ENCODE results near the gene ENOX1. TPM values are rescaled to one million over a fixed set of nuclear protein-coding genes. Genes with fewer than 3 reads are reported as not detected.

Gene ENOX1
- total RNA-seq, 1 donor from 2014 or later: 19.3 TPM

DNA sequence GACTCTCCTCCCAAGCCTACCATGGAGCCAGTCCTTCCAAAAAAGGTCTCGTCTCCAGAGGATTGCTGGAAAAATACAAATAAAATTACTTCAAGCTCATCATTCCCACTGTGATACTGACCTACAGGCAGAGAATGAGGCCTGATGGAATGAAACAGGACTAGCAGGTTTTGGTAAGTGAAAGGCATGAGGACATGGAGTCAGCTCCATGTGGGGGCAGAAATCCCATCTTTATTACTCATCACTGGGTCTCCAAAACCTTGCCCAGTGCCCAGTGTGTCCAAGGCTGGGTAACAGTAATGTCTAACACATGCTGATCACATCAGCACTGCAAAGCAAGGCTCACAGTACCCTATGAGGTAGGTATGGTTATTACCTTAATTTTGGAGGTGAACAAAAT, 528.0 kb downstream of the ENOX1 start:
- DNase-seq (ENCODE audit: low spot score): no peak

GRCh38 chr13:43257765-43258164, 529.0 kb downstream of the ENOX1 start:
- DNase-seq (ENCODE audit: low spot score): no peak

- DNase-seq (ENCODE audit: low spot score): no peak
Measured at GRCh38 chr13:43251961-43252360, 534.8 kb downstream of the ENOX1 start.

GRCh38 chr13:43246382-43246781, 540.4 kb downstream of the ENOX1 start:
- no peak for DNase-seq (ENCODE audit: low spot score)

GRCh38 chr13:43245374-43245964, 541.3 kb downstream of the ENOX1 start:
- DNase-seq (ENCODE audit: low spot score): no peak

DNA sequence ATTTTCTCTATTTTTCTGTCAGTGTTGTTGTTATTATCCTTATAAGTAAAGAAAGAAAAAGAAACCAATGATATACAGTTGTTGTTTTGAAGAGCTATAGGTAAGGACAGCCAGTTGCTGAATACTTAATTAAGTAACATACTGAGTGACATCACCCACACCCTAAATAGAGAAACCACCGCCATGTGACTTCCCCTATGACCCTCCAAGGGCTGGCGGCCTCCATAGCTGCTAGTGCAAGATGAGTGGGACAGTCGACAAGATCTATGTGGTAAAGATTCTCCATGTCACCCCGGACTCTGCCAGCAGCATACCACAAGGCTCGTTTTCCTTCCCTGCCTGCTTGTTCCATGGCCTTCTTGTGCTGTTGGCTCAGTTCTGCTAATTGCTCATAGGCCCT, 542.3 kb downstream of the ENOX1 start:
- no peak for DNase-seq (ENCODE audit: low spot score)

- DNase-seq (ENCODE audit: low spot score): no peak
Measured at GRCh38 chr13:43243711-43244110, 543.1 kb downstream of the ENOX1 start.

DNA sequence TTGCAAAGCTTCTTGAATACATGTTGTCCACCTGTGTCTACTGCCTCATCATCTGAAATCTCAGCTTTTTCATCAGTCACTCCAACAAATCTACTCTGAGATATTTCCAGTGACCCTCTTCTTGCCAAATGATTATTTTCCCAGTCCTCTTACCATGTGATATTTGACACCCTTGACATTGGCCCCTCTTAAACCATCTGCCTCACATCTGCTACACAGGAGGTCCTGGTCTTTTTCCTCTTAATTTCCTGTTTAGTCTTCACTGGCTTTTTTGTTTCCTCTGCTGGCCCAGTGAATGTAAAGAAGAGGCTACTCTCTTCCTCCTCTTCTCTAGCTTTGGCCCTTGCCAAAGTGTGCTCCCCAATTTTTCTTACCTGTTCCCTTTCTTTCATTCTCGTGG, 544.7 kb downstream of the ENOX1 start:
- DNase-seq (ENCODE audit: low spot score): no peak

- no peak for DNase-seq (ENCODE audit: low spot score)
Measured at GRCh38 chr13:43240278-43240677, 546.5 kb downstream of the ENOX1 start.

DNA sequence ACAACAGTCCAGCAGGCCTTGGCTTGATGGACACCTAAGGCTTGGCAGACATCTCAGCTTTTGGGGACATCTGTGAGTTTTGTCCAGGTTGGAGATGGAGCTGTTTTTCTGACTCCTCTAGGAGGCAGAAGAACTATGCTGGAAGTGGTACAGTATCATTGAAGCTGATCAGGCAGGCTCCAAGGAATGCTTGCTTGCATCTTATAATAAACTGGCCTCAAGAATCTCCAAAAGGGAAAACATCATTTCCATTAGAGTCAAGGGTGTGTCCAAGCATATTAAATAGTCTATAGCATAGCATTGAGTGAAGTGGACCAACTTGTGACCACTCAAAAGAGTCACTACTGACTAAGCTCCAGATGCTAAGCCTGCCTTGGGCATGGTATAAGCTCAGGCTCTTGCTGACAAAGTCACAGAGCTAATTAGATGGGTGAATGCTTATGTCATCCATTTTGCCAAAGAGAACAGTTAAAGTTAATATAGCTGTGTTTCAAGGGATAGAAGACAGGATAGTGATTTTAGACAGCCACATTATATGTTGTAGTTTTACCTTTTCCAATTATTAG, 547.4 kb downstream of the ENOX1 start:
- no peak for DNase-seq (ENCODE audit: low spot score)

DNA sequence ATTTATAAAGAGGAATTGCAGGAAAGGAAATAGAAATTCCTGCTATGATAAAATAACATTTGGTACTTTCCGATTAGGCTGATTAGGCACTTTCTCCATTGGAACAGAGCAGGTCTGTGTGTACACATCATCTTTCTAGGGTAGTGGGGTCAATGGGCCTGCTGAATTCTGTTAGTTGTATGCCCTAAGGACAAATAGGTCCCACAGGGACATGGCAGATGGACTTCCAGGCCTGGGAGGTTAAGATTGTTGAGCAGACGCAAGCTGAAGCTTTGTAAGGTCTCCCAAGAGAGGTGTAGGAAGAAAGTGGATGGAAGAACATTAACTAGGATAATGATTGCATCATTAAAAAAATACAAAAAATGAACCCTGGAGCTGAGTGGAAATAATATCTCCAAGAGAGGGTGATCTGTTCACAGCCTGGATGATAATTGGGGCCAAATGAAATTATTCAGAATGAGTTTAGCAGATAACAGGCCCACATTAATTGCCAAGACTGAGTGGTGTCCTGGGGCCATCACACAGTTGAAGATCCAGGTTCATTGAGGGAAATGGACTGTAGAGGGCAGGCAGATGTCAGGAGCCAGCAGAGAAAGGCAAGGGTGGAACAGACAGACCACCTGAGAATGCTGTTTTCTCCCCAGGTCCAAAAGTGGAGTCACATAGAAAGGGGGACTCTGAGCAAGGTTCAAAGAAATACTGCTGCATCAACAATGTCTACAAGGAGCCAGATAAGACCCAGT, 548.3 kb downstream of the ENOX1 start:
- no peak for DNase-seq (ENCODE audit: low spot score)

DNA sequence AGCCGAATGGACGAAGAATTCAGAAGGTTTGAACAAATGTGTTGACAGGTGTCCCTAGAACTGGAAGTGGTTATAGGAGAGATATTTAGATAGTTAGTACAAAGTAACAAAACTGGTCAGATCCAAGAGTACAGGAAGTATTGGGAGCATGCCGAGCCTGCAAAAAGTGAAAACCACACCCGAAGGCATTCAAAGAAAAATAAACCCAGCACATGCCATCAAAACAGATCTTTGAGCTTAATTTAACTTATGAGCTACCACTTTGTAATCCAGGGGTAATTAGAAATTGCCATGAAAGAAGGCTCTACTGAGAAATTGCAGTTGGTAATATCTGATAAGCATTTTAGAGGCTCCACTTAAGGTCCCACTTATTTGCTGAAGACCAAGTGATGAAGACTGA, 549.2 kb downstream of the ENOX1 start:
- DNase-seq (ENCODE audit: low spot score): no peak

- DNase-seq (ENCODE audit: low spot score): no peak
Measured at GRCh38 chr13:43235028-43235427, 551.7 kb downstream of the ENOX1 start.

DNA sequence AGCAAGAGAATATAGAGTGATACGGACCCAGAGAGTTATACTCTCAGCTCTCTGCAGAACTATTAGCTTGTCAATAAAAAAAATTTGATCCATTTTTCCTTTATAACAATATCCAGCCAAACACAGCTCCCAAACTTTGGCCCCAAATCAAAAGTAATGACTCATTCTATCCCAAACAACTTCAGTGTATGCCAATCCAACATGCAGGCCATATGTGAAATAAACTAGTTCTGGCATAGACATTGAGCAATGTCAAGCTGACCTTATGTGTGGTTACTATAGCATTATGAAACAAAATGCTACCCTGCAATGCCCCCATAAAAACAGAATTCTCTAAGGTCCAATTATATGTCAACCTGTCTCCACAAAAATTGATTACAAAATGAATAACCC, 553.9 kb downstream of the ENOX1 start:
- no peak for DNase-seq (ENCODE audit: low spot score)

GRCh38 chr13:43232144-43232872, 554.5 kb downstream of the ENOX1 start:
- DNase-seq (ENCODE audit: low spot score): no peak

DNA sequence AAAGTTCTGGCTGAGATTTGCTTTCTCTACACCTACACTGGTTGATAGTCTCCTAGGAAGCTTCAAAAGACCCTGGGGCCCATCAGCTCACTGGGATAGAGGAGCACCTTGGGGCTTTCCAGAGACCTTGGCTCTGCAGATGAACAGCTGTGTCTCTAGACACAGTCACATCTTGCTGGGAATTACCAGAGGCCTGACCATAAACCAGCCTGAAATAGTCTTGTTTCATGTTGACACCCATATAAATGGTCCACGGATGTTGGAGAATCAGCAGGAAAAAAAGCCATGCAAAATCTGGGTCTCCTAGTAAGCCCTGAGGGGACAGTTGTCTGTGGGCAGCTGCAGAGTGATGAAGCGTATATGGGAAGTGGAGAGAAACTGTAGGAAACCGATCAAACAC, 555.8 kb downstream of the ENOX1 start:
- DNase-seq (ENCODE audit: low spot score): no peak

- DNase-seq (ENCODE audit: low spot score): no peak
Measured at GRCh38 chr13:43229506-43229905, 557.3 kb downstream of the ENOX1 start.

- DNase-seq (ENCODE audit: low spot score): no peak
Measured at GRCh38 chr13:43227721-43228120, 559.1 kb downstream of the ENOX1 start.

- DNase-seq (ENCODE audit: low spot score): no peak
Measured at GRCh38 chr13:43223216-43223615, 563.6 kb downstream of the ENOX1 start.

DNA sequence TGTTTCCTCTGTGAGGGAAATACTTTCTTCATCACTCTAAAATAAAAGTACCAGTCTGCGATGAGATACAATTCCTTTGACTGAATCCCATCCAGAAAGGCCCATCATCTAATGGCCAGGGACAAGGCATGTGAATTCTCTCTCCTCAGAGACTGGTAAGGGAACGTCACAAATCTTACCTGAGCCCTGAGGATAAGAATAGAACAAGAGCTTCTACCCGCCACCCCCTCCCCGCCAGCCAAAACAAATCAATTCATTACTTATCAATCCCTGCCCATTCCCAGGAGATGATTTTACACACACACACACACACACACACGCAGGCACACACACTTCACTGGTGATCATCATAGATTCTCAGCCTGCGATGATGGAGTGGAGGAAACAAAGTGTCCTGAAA, 564.7 kb downstream of the ENOX1 start:
- no peak for DNase-seq (ENCODE audit: low spot score)

DNA sequence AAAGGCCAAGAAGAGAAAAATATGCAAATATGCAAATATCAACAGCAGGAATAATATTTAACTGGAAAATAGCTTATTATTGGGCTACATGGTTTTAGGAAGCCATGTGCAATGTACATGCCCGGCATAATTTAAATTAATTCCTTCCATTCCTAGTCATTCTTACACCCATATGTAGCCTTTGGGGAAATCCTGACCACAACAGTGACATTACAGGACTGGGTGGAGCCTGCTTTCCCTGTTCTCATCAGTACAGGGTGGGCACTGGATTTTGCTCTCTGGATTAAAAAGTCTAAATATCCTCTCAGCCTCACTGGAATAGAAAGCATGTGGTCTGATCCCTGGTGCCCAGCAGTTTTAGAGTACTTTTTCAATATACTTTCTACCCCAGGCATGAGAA, 565.2 kb downstream of the ENOX1 start:
- no peak for DNase-seq (ENCODE audit: low spot score)

DNA sequence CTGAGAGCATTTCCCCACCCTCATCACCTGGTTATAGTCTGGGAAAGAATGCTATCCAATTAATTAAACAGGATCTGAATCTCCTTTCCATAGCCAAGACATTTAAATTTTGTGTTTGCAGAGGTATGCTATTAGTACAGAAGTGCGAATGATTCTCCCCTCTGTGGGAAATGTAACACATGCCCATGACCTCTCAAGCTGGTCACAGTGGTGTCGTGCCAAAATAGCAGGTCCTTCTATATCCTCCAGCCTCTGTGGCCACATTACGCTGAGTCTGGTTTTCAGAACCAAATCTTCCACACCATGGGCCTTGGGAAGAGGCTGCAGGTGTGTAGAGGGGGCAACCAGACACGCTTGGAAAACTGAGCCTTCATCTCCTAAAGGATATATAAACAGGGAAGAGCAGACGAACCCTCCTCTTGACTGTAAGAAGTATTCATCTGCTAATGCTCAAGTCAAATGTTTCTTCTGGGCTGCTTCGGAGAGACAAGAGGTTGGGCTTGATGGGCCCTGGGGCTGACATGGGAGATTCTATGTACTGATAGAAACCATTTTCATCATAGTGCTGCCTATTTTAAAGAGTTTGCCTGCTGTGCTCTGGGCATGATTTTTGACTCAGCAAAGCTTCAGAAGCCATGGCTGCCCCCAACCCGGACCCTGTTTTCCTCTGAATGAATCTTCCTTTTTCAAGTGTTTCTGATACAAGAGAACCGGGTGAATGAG, 565.7 kb downstream of the ENOX1 start:
- peak; percentile 45 for DNase-seq (ENCODE audit: low spot score)
